Gastroesophageal sphincter (tissue), 4 donors: ENCODE results near the gene TNFSF10. TPM values are rescaled to one million over a fixed set of nuclear protein-coding genes. Genes with fewer than 3 reads are reported as not detected.
A peak's percentile ranks its signal among the peaks of the same experiment; 100 is the strongest.
"Not testable (repeated sequence)": the region's sequence is repeated elsewhere in the genome, so short reads cannot be mapped to it uniquely, and the experiment has no call there.

Source experiments
- ATAC-seq: fragments of 150-250 bp; one replicate; pipeline ENCODE4 v1.9.1; 2016; ENCODE audit warnings: mild to moderate bottlenecking, moderate library complexity
- H3K27ac ChIP-seq, 4 donors: fragments of 200-600 bp; sonication (generic) in 3 of 4; 1 replicate in 3 of 4; 2 replicates in 1 of 4; pipeline ENCODE4 v1.5.1; 2016 to 2019
- H3K27me3 ChIP-seq: fragments of 200-600 bp; sonication (generic); one replicate; pipeline ENCODE4 v1.5.1; 2019
- H3K36me3 ChIP-seq, 2 donors: fragments of 200-600 bp; sonication (generic); one replicate each; pipeline ENCODE4 v1.5.1; 2019; ENCODE audit warnings: control low read depth in 1 of 2
- H3K4me1 ChIP-seq, 3 donors: fragments of 200-600 bp; sonication (generic); 1 replicate in 2 of 3; 2 replicates in 1 of 3; pipeline ENCODE4 v1.5.1; 2016 to 2019; ENCODE audit warnings: control low read depth in 2 of 3
- H3K4me3 ChIP-seq, 2 donors: fragments of 200-600 bp; sonication (generic); one replicate each; pipeline ENCODE4 v1.5.1; 2019; ENCODE audit warnings: mild to moderate bottlenecking in 1 of 2, moderate library complexity in 1 of 2
- H3K9me3 ChIP-seq, 3 donors: fragments of 200-600 bp; sonication (generic); one replicate each; pipeline ENCODE4 v1.5.1; 2017 to 2019; ENCODE audit warnings: control low read depth in 2 of 3
- CTCF ChIP-seq, 4 experiments: fragments of 200-600 bp in 2 of 4; fragments of 450-650 bp in 2 of 4; sonication (generic) in 1 of 4; IDR thresholded peaks; one replicate each; pipeline ENCODE4 v1.5.1; 2017 to 2019; ENCODE audit warnings: antibody characterized with exemption in 4 of 4, mild to moderate bottlenecking in 2 of 4, moderate library complexity in 2 of 4
- EP300 ChIP-seq: sonication (generic); formaldehyde crosslinking; IDR thresholded peaks from one replicate; pipeline ENCODE4 v1.6.1; 2017; ENCODE audit warnings: antibody characterized with exemption, mild to moderate bottlenecking
- POLR2A ChIP-seq, 2 donors: fragments of 450-650 bp; IDR thresholded peaks; one replicate each; pipeline ENCODE4 v1.6.1; 2017; ENCODE audit warnings: antibody characterized with exemption in 2 of 2, mild to moderate bottlenecking in 2 of 2, moderate library complexity in 1 of 2
- POLR2AphosphoS5 ChIP-seq: sonication (generic); formaldehyde crosslinking; IDR thresholded peaks from one replicate; pipeline ENCODE4 v1.6.1; 2017; ENCODE audit warnings: antibody characterized with exemption
- WGBS, 2 donors: methylation state at CpG; one replicate each; pipeline ENCODE4 v1.1.5; 2018; ENCODE audit warnings: low coverage in 1 of 2; 5-methylcytosine and 5-hydroxymethylcytosine counted together
- total RNA-seq, 4 donors: library from RNA; depleted of rRNA; stranded (reverse); fragments of >200 nt; gene quantifications; one replicate each; pipeline ENCODE4 v1.1.0, GENCODE V29; 2016

The TNFSF10 gene
- total RNA-seq, 4 donors from 2014 or later, result 21.5 to 32.3 (median 27.1) TPM

GRCh38 chr3:172511783-172512762 is 11.2 kb downstream of the TNFSF10 start:
- ATAC-seq, result peak; percentile 31
- 58 to 87% methylated on average over 3 to 5 of the region's 7 CpGs for WGBS, 2 donors
- Histone ChIP-seq H3K9me3 (no peaks in the 10 kb centered on the region), H3K4me3 (no peak overlapping the region), H3K36me3 (peaks cover 0 to 32% of the 10 kb centered on the region in 2 donors), H3K27ac (peak overlapping the region in 3 of 4 donors; percentile 6 to 38 (median 19)), H3K27me3 (no peaks in the 10 kb centered on the region), H3K4me1 (peaks cover 6 to 47% (median 9%) of the 10 kb centered on the region in 3 donors)
- TF ChIP-seq EP300 (no peak), POLR2AphosphoS5 (no peak), POLR2A (IDR thresholded peaks at IDR 0.05) (no peak), CTCF (IDR thresholded peaks at IDR 0.05) (no peak)

- Histone ChIP-seq H3K9me3 (no peaks in the 10 kb centered on the region), H3K4me3 (no peak overlapping the region), H3K27ac (no peak overlapping the region), H3K27me3 (no peaks in the 10 kb centered on the region), H3K36me3 (peaks cover 0 to 30% of the 10 kb centered on the region in 2 donors), H3K4me1 (no peaks in the 10 kb centered on the region)
- no peak for TF ChIP-seq EP300
- TF ChIP-seq CTCF (IDR thresholded peaks at IDR 0.05), result no peak
- no peak for TF ChIP-seq POLR2A (IDR thresholded peaks at IDR 0.05)
- TF ChIP-seq POLR2AphosphoS5, result no peak
- no peak for ATAC-seq
Observed at GRCh38 chr3:172506094-172506493, 17.1 kb downstream of the TNFSF10 start.

GRCh38 chr3:172501540-172501939 is 21.7 kb downstream of the TNFSF10 start:
- Histone ChIP-seq H3K9me3 (no peaks in the 10 kb centered on the region), H3K27me3 (no peaks in the 10 kb centered on the region), H3K27ac (no peak overlapping the region), H3K4me3 (no peak overlapping the region), H3K4me1 (no peaks in the 10 kb centered on the region), H3K36me3 (peaks cover 0 to 5% of the 10 kb centered on the region in 2 donors)
- no peak for TF ChIP-seq EP300
- no peak for TF ChIP-seq POLR2AphosphoS5
- ATAC-seq, result no peak

- H3K27ac ChIP-seq, H3K27me3 ChIP-seq, H3K4me3 ChIP-seq, H3K9me3 ChIP-seq, H3K4me1 ChIP-seq, H3K36me3 ChIP-seq: not testable (repeated sequence)
- ATAC-seq, result peak; percentile 46
- peak; percentile 73 to 91 (median 82) for TF ChIP-seq CTCF (IDR thresholded peaks at IDR 0.05)
- WGBS, 2 donors, result 20 to 24% methylated on average over 4 of the region's 4 CpGs
Observed at GRCh38 chr3:172490198-172490669, 33.0 kb downstream of the TNFSF10 start.

GRCh38 chr3:172478116-172478515 is 45.1 kb downstream of the TNFSF10 start:
- Histone ChIP-seq H3K4me1 (no peaks in the 10 kb centered on the region), H3K27me3 (no peaks in the 10 kb centered on the region), H3K27ac (no peak overlapping the region), H3K9me3 (no peaks in the 10 kb centered on the region), H3K4me3 (no peak overlapping the region), H3K36me3 (no peaks in the 10 kb centered on the region)
- TF ChIP-seq POLR2A (IDR thresholded peaks at IDR 0.05), result no peak
- TF ChIP-seq POLR2AphosphoS5, result no peak
- TF ChIP-seq EP300, result no peak
- TF ChIP-seq CTCF (IDR thresholded peaks at IDR 0.05), result no peak
- WGBS, 2 donors, result 75 to 80% methylated on average over 1 of the region's 1 CpG
- no peak for ATAC-seq
